MCF 10A (cell line): Measurements from ENCODE around the gene RIPOR3. TPM values are rescaled to one million over a fixed set of nuclear protein-coding genes. Genes with fewer than 3 reads are reported as not detected.

Experiments
- BruUV-seq: library from RNA; stranded (reverse); fragments of 400-500 nt; replicated peaks from 2 replicates; lab custom pipeline; 2021; lab: Mats Ljungman, UMichigan
- CTCF ChIA-PET: fragments of 300-600 bp; sonication (Branson Sonifier 250); formaldehyde crosslinking; extraction: SDS; loops from one replicate; lab custom pipeline; 2021; ENCODE audit warnings: antibody characterized with exemption, inconsistent platforms; lab: Yijun Ruan, JAX
- POLR2A ChIA-PET: fragments of 300-600, 350-650 bp; sonication (Branson Sonifier 250); formaldehyde crosslinking; extraction: SDS; loops from one replicate; lab custom pipeline; 2020; ENCODE audit warnings: antibody characterized with exemption, inconsistent platforms; lab: Yijun Ruan, JAX
- DNase-seq: peaks from one replicate; pipeline ENCODE4 v3.0.0-alpha.2; 2018; ENCODE audit not compliant: unreplicated experiment
- H3K27ac Mint-ChIP-seq: one replicate; pipeline ENCODE4 v1.8.0; 2022; ENCODE audit warnings: mild to moderate bottlenecking, low read depth, mixed read lengths; ENCODE audit not compliant: unreplicated experiment
- H3K27me3 Mint-ChIP-seq: one replicate; pipeline ENCODE4 v1.8.0; 2022; ENCODE audit warnings: mixed read lengths; ENCODE audit not compliant: insufficient read depth, unreplicated experiment
- H3K36me3 Mint-ChIP-seq: one replicate; pipeline ENCODE4 v1.8.0; 2022; ENCODE audit warnings: mild to moderate bottlenecking, moderate library complexity, mixed read lengths; ENCODE audit not compliant: insufficient read depth, unreplicated experiment
- H3K4me1 Mint-ChIP-seq: one replicate; pipeline ENCODE4 v1.8.0; 2022; ENCODE audit warnings: mixed read lengths; ENCODE audit not compliant: insufficient read depth, unreplicated experiment
- H3K4me3 Mint-ChIP-seq: one replicate; pipeline ENCODE4 v1.8.0; 2022; ENCODE audit warnings: mild to moderate bottlenecking, moderate library complexity, mixed read lengths; ENCODE audit not compliant: unreplicated experiment
- H3K9me3 Mint-ChIP-seq: one replicate; pipeline ENCODE4 v1.8.0; 2022; ENCODE audit warnings: mixed read lengths; ENCODE audit not compliant: unreplicated experiment
- CTCF ChIP-seq: fragments of 200-600 bp; IDR thresholded peaks from one replicate; pipeline ENCODE4 v1.8.0; 2022; ENCODE audit warnings: antibody characterized with exemption, mild to moderate bottlenecking; ENCODE audit not compliant: unreplicated experiment
- intact Hi-C: fragments of 100-400 bp; cut with micrococcal nuclease; formaldehyde crosslinking; loops from 2 replicates; pipeline ENCODE4 v1.14.1; 2022
- total RNA-seq: library from RNA; stranded (reverse); gene quantifications from 2 replicates; pipeline ENCODE4 v1.2.3, GENCODE V29; 2022

The RIPOR3 gene
- total RNA-seq, 1 experiment from 2014 or later, result not detected

- POLR2A ChIA-PET, result interaction anchor here (0.7 to 1.7 kb wide), 4 partner anchors 10 to 166 kb away, joined by 3 to 8 read pairs (median 4); no protein-coding TSS in a partner anchor
These were observed 93.9 kb downstream of the RIPOR3 start for GRCh38 chr20:50597406-50597969.

GRCh38 chr20:50596694-50597021, 94.7 kb downstream of the RIPOR3 start:
- Mint-ChIP-seq H3K4me1 (no peaks in the 10 kb centered on the region), H3K36me3 (no peaks in the 10 kb centered on the region), H3K27me3 (no peaks in the 10 kb centered on the region), H3K27ac (no peak overlapping the region), H3K4me3 (no peak overlapping the region), H3K9me3 (no peaks in the 10 kb centered on the region)
- CTCF ChIA-PET, result interaction anchor here (0.6 to 3.4 kb wide), 11 partner anchors 8 to 1054 kb away, joined by 3 to 13 read pairs (median 4); no protein-coding TSS in a partner anchor
- BruUV-seq, result no TSS peak
- POLR2A ChIA-PET, result interaction anchor here (0.7 to 1.7 kb wide), 6 partner anchors 9 to 410 kb away, joined by 3 to 8 read pairs (median 3); no protein-coding TSS in a partner anchor
- DNase-seq, result no peak
- intact Hi-C loops, result no loop called here
- TF ChIP-seq CTCF, result no peak

More at GRCh38 chr20:50597406-50597969, 93.9 kb downstream of the RIPOR3 start:
- Mint-ChIP-seq H3K27me3 (no peaks in the 10 kb centered on the region), H3K9me3 (no peaks in the 10 kb centered on the region), H3K27ac (no peak overlapping the region), H3K4me1 (no peaks in the 10 kb centered on the region), H3K36me3 (no peaks in the 10 kb centered on the region), H3K4me3 (no peak overlapping the region)
- intact Hi-C loops, result no loop called here
- CTCF ChIA-PET, result interaction anchor here (0.7 to 3.4 kb wide), 10 partner anchors 9 to 432 kb away, joined by 3 to 13 read pairs (median 4); no protein-coding TSS in a partner anchor
- DNase-seq, result no peak
- no TSS peak for BruUV-seq
- TF ChIP-seq CTCF, result no peak

- Mint-ChIP-seq H3K4me1 (no peaks in the 10 kb centered on the region), H3K27ac (no peak overlapping the region), H3K4me3 (no peak overlapping the region), H3K9me3 (no peaks in the 10 kb centered on the region), H3K36me3 (no peaks in the 10 kb centered on the region), H3K27me3 (no peaks in the 10 kb centered on the region)
- no TSS peak for BruUV-seq
- CTCF ChIA-PET, result interaction anchor here (0.5 to 3.4 kb wide), 11 partner anchors 8 to 1054 kb away, joined by 3 to 13 read pairs (median 4); no protein-coding TSS in a partner anchor
- TF ChIP-seq CTCF, result no peak
- POLR2A ChIA-PET, result interaction anchor here (0.6 to 2.5 kb wide), 9 partner anchors 8 to 409 kb away, joined by 3 to 8 read pairs (median 3); no protein-coding TSS in a partner anchor
- intact Hi-C loops, result no loop called here
- no peak for DNase-seq
These were observed 95.2 kb downstream of the RIPOR3 start for GRCh38 chr20:50595988-50596693.

- no TSS peak for BruUV-seq
- Mint-ChIP-seq H3K4me3 (no peak overlapping the region), H3K36me3 (peaks cover 4% of the 10 kb centered on the region), H3K9me3 (no peaks in the 10 kb centered on the region), H3K27ac (no peak overlapping the region), H3K27me3 (no peaks in the 10 kb centered on the region), H3K4me1 (no peaks in the 10 kb centered on the region)
- no peak for TF ChIP-seq CTCF
- CTCF ChIA-PET, result interaction anchor here (0.6 to 3.4 kb wide), 4 partner anchors 40 to 412 kb away, joined by 3 to 13 read pairs (median 4); no protein-coding TSS in a partner anchor
- DNase-seq, result no peak
- POLR2A ChIA-PET, result interaction anchor here (0.6 to 2.5 kb wide), 6 partner anchors 9 to 408 kb away, joined by 3 to 7 read pairs (median 3); no protein-coding TSS in a partner anchor
- intact Hi-C loops, result no loop called here
These were observed 95.9 kb downstream of the RIPOR3 start for GRCh38 chr20:50595433-50595895.
